ENCODE results near the gene MMP14. TPM values are rescaled to one million over a fixed set of nuclear protein-coding genes. Genes with fewer than 3 reads are reported as not detected.
A peak's percentile ranks its signal among the peaks of the same experiment; 100 is the strongest.
"Not testable (repeated sequence)": the region's sequence is repeated elsewhere in the genome, so short reads cannot be mapped to it uniquely, and the experiment has no call there.

The MMP14 gene
- total and polyA plus RNA-seq, 7 donors, result 21.0 to 140 (median 86.6) TPM

DNA sequence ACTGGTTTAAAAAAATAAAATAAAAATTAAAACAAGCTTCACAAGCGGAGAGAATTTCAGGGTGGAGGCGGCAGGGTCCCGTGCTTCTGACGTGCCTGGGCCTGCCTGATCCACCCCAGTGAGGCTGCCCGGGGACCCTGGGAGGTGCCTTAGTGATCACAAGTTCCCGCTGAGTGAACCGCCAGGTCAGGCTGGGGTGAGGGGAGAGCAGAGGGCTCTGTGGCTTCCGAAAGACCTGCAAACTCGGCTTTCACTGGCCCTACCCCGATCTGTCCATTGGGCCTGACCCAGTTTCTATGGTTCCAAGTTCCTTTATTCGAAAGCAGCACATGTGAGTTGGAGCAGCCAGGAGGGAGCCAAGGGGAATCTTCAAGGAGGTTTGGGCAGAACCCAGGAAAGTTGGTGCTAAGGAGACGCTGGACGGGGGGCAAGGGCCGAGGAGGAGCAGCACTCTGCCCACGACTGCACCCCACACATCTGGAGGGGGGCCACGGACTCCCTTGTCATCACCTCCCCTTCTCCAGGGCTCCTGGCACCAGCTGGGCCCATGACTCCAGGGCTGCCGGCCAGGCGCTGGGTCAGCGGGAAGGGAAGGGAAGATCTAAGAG, 12.9 kb downstream of the MMP14 start:
- H3K27me3 ChIP-seq, result no peaks in the 10 kb centered on the region
- no peaks in the 10 kb centered on the region for H3K9me3 ChIP-seq
- TF ChIP-seq, protein P1, sequence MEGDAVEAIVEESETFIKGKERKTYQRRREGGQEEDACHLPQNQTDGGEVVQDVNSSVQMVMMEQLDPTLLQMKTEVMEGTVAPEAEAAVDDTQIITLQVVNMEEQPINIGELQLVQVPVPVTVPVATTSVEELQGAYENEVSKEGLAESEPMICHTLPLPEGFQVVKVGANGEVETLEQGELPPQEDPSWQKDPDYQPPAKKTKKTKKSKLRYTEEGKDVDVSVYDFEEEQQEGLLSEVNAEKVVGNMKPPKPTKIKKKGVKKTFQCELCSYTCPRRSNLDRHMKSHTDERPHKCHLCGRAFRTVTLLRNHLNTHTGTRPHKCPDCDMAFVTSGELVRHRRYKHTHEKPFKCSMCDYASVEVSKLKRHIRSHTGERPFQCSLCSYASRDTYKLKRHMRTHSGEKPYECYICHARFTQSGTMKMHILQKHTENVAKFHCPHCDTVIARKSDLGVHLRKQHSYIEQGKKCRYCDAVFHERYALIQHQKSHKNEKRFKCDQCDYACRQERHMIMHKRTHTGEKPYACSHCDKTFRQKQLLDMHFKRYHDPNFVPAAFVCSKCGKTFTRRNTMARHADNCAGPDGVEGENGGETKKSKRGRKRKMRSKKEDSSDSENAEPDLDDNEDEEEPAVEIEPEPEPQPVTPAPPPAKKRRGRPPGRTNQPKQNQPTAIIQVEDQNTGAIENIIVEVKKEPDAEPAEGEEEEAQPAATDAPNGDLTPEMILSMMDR (IDR thresholded peaks at IDR 0.05), result no peak
- TF ChIP-seq POLR2AphosphoS5 (IDR thresholded peaks at IDR 0.05), result peak; percentile 12 to 53 (median 24)
- H3K4me3 ChIP-seq, result peak overlapping the region in 1 of 4 donors; percentile 19
- peaks cover 0 to 91% (median 81%) of the 10 kb centered on the region in 4 donors for H3K4me1 ChIP-seq
- peaks cover 28 to 30% (median 29%) of the 10 kb centered on the region in 4 donors for H3K36me3 ChIP-seq
- intact Hi-C loops (cut with DNase I), result loop anchor here (10.0 kb wide), 1 partner anchor 1585 kb away; no protein-coding TSS in a partner anchor
- peak; percentile 92 for DNase-seq
- H3K27ac ChIP-seq, result peak overlapping the region; percentile 86 to 98 (median 89)
- WGBS, 2 donors, result 79 to 80% methylated on average over 19 of the region's 19 CpGs

DNA sequence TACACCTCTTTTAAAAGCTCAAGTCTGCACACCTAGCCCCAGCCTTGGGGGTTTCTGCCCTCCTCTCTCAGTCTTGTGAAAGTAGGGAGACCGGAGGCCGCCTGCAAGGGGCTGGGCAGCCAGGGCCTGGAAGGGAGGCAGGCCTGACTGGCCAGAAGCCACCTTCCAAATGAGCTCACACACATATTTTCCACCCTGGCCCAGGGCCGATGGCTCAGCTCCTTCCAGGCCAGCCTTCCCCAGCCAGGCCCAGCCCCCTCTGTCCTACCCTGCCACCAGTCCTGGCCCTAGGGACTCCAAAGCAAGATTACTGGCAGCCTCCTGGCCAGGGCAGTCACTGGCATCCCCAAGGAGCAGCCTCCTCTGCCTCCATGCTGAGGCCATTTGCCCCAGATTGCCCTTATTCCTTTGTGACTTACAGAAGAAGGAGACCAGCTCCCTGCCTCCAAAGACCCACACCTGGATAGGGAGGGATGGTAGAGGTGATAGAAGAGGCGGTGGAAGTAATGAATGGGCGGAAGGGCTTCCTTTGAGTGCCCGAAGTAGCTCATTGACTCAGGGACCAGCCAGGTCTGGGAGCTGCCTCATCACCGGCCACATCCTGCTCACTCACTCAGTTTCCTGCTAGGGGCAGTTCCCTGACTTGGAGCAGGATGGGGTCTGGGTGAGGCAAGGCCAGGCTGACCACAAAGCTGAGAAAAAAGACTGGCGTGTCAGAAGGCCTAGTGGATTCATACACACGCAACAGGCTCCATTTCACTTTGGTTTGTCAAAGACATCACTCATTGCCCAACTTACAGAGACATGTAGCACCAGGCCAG, 14.8 kb downstream of the MMP14 start:
- Histone ChIP-seq H3K27me3 (no peaks in the 10 kb centered on the region), H3K27ac (peak overlapping the region; percentile 86 to 98 (median 89)), H3K4me3 (no peak overlapping the region), H3K36me3 (peaks cover 9 to 11% (median 10%) of the 10 kb centered on the region in 4 donors), H3K9me3 (no peaks in the 10 kb centered on the region), H3K4me1 (peaks cover 0 to 73% (median 66%) of the 10 kb centered on the region in 4 donors)
- DNase-seq, result peak; percentile 98
- WGBS, 2 donors, result 71 to 84% methylated on average over 9 of the region's 9 CpGs
- TF ChIP-seq POLR2AphosphoS5 (IDR thresholded peaks at IDR 0.05), result peak; percentile 60 to 83 (median 75)
- TF ChIP-seq EP300 (IDR thresholded peaks at IDR 0.05), result peak in 2 of 4 donors; percentile 42 to 70
- no peak for TF ChIP-seq POLR2A (IDR thresholded peaks at IDR 0.05)
- TF ChIP-seq, protein P1 (IDR thresholded peaks at IDR 0.05), result no peak
- intact Hi-C loops (cut with DNase I), result loop anchor here (1.0 to 5.0 kb wide), 2 partner anchors 14 to 84 kb away; partner anchors contain the start of gene OXA1L

DNA sequence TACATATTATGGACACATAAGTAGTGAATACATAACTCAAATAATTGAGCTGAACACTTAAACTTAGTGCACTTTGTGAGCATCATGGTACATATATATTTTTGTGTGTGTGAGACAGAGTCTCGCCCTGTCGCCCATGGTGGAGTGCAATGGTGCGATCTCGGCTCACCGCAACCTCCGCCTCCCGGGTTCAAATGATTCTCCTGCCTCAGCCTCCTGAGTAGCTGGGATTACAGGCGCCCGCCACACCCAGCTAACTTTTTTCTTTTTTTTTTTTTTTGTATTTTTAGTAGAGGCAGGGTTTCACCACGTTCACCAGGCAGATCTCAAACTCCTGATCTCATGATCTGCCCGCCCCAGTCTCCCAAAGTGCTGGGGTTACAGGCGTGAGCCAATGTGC, 15.8 kb downstream of the MMP14 start:
- not testable (repeated sequence) for H3K4me3 ChIP-seq, H3K36me3 ChIP-seq, H3K27me3 ChIP-seq, H3K9me3 ChIP-seq
- peak; percentile 40 for DNase-seq
- peak overlapping the region; percentile 86 to 98 (median 89) for H3K27ac ChIP-seq
- intact Hi-C loops (cut with DNase I), result loop anchor here (2.0 to 5.0 kb wide), 2 partner anchors 85 to 281 kb away; partner anchors contain the start of gene OXA1L
- WGBS, 2 donors, result 76 to 78% methylated on average over 11 of the region's 12 CpGs
- peaks cover 0 to 63% (median 56%) of the 10 kb centered on the region in 4 donors for H3K4me1 ChIP-seq

DNA sequence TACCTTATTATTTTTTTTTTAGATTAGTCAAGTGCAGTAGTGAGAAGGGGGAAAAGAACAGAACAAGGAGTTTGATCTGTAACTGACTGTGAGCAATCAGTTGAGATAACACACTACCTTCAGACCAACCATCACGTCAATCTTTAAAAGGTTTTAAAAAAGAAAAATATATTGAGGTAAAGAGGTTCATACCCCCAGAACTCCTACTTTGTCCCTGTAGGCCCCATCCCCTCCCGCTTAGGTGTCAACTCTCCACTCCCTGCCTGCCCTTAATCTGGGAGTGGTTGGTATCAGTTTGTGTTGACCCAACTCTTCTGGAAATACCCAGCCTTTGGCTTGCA, 16.2 kb downstream of the MMP14 start:
- 24 to 75% methylated on average over 2 of the region's 2 CpGs for WGBS, 2 donors
- no peak for DNase-seq
- Histone ChIP-seq H3K27ac (peak overlapping the region; percentile 48 to 98 (median 80)), H3K9me3 (no peaks in the 10 kb centered on the region), H3K27me3 (no peaks in the 10 kb centered on the region), H3K4me1 (peaks cover 0 to 59% (median 52%) of the 10 kb centered on the region in 4 donors), H3K36me3 (no peaks in the 10 kb centered on the region), H3K4me3 (no peak overlapping the region)
- intact Hi-C loops (cut with DNase I), result loop anchor here (2.0 to 5.0 kb wide), 2 partner anchors 85 to 282 kb away; partner anchors contain the start of gene OXA1L
- TF ChIP-seq POLR2AphosphoS5 (IDR thresholded peaks at IDR 0.05) (no peak), POLR2A (IDR thresholded peaks at IDR 0.05) (no peak), EP300 (IDR thresholded peaks at IDR 0.05) (no peak)
- TF ChIP-seq, protein P1 (IDR thresholded peaks at IDR 0.05), result no peak

All from sigmoid colon (tissue), 7 donors.